Measurements from ENCODE around the gene PRRX1.

Gene PRRX1

DNA sequence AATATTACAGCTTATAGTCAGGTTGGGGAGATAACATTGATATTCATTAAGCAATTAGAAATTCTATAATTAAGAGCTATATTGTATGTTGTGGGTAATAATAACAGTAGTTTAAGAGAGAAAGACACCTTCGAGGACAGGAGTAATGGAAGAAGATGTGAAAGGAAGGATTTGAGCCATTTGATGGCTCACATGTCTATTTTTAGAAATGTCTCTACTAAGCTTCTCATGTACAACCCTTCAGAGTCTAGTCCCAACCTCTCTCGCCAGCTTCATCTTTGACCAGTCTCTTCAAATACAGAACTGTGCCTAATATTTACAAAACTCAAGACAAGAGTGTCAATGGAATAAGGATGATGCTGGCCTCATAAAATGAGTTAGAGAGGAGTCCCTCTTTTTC lies 95.1 kb downstream of the PRRX1 start:
- H3K4me3 ChIP-seq (ENCODE audit: low read depth, low read length): no peak overlapping the region

- H3K4me3 ChIP-seq (ENCODE audit: low read depth, low read length): no peak overlapping the region
These were observed 101.3 kb downstream of the PRRX1 start for GRCh38 chr1:170765279-170765678.

DNA sequence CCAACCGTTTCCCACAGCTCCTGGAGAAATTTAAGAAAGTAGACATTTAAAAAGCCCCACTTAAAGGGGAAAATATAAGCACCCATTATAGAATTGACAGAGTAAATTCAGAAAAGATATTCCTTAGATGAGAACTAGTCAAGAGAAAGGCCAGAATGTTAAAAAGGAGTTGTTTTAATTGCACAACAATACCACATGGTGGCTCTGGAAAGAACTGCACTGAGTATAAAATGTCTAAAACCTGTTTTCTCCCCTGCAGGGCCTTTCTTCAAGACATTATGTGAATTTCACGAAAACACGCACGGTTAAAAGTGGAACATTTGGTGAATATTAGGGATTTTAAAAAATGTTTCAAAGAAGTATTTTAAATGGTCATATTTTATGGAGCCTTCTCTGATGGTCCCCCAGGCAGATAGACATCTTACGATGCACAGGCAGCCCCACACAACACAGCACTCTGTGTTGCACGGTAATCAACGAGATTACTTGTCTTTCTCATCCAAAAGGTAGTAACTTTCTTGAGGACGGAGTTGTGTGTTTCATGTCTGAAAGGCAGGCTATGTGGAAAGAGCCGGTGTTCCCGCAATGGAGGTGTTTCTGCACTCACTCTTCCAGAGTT lies 101.9 kb downstream of the PRRX1 start:
- no peak overlapping the region for H3K4me3 ChIP-seq (ENCODE audit: low read depth, low read length)

DNA sequence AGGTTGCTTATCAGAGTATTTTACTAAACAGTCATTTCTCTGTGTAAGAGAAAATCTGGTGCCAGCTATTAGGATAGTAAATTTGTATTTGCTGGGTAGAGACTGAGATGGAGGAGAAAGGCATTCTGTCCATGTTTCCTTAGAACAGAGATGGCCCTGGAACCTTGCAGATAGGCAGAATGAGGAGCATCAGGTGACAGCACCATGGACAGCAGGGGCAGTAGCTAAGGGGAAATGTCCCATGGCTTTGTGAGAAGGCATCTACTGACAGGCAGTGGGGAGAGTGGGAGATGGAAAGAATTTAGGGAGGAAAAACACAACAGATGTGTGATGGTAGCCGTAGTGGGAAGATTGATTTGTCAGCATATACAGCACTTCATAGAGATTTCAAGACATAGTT lies 105.0 kb downstream of the PRRX1 start:
- H3K4me3 ChIP-seq (ENCODE audit: low read depth, low read length): no peak overlapping the region

GRCh38 chr1:170769691-170770090 lies 105.8 kb downstream of the PRRX1 start:
- no peak overlapping the region for H3K4me3 ChIP-seq (ENCODE audit: low read depth, low read length)

DNA sequence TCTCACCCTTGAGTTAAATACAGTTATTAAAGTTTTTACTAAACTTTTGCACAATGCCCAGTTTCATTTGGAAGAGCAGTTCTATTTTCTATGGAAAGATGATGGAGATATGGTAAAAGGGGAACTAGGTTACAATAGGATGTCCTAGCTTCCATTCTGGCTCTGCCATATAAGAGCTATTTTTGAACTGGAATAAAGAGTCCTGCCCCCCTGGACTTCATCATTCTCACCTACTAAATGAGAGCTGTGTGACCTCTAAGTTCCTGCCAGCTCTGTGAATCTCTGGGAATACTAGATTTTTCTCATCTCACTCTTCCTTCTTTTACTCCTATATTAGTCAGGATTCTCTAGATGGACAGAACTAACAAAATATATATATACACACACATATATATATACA lies 106.3 kb downstream of the PRRX1 start:
- H3K4me3 ChIP-seq (ENCODE audit: low read depth, low read length): no peak overlapping the region

- no peak overlapping the region for H3K4me3 ChIP-seq (ENCODE audit: low read depth, low read length)
These were observed 112.3 kb downstream of the PRRX1 start for GRCh38 chr1:170776252-170776651.

DNA sequence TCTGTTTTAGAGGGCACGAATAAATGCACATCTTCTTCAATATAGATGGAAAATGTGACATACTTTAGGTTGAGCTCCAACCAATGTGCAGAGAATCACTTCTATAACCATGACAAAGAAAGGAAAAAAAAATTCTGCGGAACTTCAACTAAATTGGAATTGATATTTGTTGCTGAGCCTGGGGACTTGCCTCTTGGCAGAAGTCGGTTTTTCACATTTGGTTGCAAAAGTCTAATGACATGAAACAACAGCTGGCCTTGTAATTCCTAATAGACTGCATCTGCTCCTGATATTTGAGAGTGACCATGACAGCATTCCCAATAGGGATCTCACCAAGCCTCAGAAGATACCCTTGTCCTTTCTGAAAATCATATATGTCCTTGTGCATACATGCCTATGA lies 112.8 kb downstream of the PRRX1 start:
- H3K4me3 ChIP-seq (ENCODE audit: low read depth, low read length): no peak overlapping the region

Measured in iPS-11a (cell line).